Body of pancreas (tissue), 4 donors: Measurements from ENCODE around the gene RNF225.

Experiments used
- POLR2A ChIP-seq, 3 donors: fragments of 450-650 bp; IDR thresholded peaks; one replicate each; pipeline ENCODE4 v1.6.1; 2016; ENCODE audit warnings: antibody characterized with exemption in 3 of 3, mild to moderate bottlenecking in 2 of 3
- TF ChIP-seq, protein P1 (sequence below), 7 experiments: fragments of 450-650 bp in 4 of 7; fragments of 200-600 bp in 3 of 7; sonication (generic) in 3 of 7; IDR thresholded peaks; one replicate each; pipeline ENCODE4 v1.5.1; 2016 to 2019; ENCODE audit warnings: antibody characterized with exemption in 7 of 7

DNA sequence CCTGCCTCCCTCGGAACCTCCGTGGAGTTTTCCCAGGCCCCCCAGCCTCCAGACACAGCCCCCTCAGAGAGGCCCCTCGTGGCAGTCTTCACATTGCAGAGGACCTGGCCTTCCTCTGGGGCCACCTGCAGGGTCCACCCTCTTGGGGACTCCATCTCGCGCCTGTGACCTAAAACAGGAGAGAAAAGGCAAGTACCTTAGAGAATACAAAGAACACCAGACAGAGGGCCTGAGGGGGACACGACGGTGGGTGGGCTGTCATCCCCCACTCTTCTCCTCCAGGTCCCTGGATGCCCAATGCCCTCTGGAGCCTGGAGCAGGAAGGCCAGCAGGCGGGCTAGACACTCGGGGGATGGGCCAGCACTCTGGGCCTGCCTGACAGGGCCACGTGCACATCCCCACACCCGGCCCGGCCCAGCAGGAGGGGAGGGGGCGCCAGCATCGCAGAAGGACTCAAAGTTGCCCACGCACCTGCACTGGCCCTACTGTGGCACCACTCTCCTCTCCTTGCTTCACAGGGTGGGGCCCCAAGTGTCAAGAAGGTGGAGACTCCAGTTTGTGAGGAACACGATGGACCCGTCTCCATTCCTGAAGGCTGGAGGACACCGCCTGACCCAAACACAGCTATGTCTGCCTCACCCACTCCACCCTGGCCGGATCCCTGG lies 37.8 kb upstream of the RNF225 start:
- TF ChIP-seq, protein P1, sequence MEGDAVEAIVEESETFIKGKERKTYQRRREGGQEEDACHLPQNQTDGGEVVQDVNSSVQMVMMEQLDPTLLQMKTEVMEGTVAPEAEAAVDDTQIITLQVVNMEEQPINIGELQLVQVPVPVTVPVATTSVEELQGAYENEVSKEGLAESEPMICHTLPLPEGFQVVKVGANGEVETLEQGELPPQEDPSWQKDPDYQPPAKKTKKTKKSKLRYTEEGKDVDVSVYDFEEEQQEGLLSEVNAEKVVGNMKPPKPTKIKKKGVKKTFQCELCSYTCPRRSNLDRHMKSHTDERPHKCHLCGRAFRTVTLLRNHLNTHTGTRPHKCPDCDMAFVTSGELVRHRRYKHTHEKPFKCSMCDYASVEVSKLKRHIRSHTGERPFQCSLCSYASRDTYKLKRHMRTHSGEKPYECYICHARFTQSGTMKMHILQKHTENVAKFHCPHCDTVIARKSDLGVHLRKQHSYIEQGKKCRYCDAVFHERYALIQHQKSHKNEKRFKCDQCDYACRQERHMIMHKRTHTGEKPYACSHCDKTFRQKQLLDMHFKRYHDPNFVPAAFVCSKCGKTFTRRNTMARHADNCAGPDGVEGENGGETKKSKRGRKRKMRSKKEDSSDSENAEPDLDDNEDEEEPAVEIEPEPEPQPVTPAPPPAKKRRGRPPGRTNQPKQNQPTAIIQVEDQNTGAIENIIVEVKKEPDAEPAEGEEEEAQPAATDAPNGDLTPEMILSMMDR (IDR thresholded peaks at IDR 0.05): no peak
- no peak for TF ChIP-seq POLR2A (IDR thresholded peaks at IDR 0.05)
